Measurements from ENCODE around the gene TMEM234. TPM values are rescaled to one million over a fixed set of nuclear protein-coding genes. Genes with fewer than 3 reads are reported as not detected.

TMEM234 gene
- total RNA-seq, 2 experiments from 2014 or later, result 11.5 to 12.8 TPM

DNA sequence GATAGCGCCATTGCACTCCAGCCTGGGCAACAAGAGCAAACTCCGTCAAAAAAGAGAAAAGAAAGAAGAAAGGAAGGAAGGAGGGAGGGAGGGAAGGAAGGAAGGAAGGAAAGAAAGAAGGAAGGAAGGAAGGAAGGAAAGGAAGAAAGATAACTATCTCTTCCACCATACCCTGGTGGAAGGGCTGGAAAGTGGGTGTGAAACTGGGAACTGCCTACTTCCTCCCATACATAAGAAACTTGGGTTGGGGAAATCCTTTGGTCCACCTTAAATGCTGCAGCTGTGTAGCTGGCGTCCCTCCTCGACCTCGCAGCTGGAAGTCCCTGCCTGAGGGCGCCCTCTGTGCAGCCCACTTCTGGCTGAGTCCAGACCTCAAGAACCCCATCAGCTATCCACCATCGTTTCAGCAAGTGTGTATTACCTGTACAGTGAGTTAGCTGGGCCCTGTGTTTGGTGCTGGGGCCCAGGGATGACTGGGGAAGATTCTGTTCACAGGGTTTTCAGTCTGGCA is 20.2 kb upstream of the TMEM234 start:
- H3K9me3 Mint-ChIP-seq, result no peaks in the 10 kb centered on the region
- TF ChIP-seq, protein P1, sequence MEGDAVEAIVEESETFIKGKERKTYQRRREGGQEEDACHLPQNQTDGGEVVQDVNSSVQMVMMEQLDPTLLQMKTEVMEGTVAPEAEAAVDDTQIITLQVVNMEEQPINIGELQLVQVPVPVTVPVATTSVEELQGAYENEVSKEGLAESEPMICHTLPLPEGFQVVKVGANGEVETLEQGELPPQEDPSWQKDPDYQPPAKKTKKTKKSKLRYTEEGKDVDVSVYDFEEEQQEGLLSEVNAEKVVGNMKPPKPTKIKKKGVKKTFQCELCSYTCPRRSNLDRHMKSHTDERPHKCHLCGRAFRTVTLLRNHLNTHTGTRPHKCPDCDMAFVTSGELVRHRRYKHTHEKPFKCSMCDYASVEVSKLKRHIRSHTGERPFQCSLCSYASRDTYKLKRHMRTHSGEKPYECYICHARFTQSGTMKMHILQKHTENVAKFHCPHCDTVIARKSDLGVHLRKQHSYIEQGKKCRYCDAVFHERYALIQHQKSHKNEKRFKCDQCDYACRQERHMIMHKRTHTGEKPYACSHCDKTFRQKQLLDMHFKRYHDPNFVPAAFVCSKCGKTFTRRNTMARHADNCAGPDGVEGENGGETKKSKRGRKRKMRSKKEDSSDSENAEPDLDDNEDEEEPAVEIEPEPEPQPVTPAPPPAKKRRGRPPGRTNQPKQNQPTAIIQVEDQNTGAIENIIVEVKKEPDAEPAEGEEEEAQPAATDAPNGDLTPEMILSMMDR (IDR thresholded peaks at IDR 0.05), result no peak
- intact Hi-C loops (cut with DNase I, micrococcal nuclease), result loop anchor here in 1 of 2 experiments (5.0 kb wide), 1 partner anchor 95 kb away; the partner anchor contains the start of gene MARCKSL1
- H3K27me3 Mint-ChIP-seq, result no peaks in the 10 kb centered on the region
- H3K4me1 Mint-ChIP-seq (ENCODE audit: low read depth), result peaks cover 44% of the 10 kb centered on the region
- H3K27ac Mint-ChIP-seq, result peak overlapping the region; percentile 55
- CTCF ChIA-PET, result interaction anchor here (1.0 to 2.0 kb wide), 2 partner anchors 13 to 93 kb away, joined by 3 to 5 read pairs; partner anchors contain the start of gene MARCKSL1
- Histone ChIP-seq H3K9me3 (ENCODE audit: control insufficient read depth in 1 of 2, insufficient read depth in 1 of 2, low read length in 2 of 2) (no peaks in the 10 kb centered on the region), H3K4me3 (ENCODE audit: low read length) (no peak overlapping the region), H3K27ac (ENCODE audit: low read depth in 1 of 2, low read length in 2 of 2) (no peak overlapping the region), H3K4me1 (ENCODE audit: insufficient read depth, low read length) (peaks cover 52% of the 10 kb centered on the region), H3K36me3 (ENCODE audit: insufficient read depth, low read length) (no peaks in the 10 kb centered on the region), H3K27me3 (ENCODE audit: control insufficient read depth in 1 of 2, insufficient read depth in 2 of 2, low read length in 2 of 2) (no peaks in the 10 kb centered on the region)
- POLR2A ChIA-PET, result interaction anchor here (1.2 to 21.2 kb wide), 4 partner anchors 20 to 49 kb away, joined by 3 to 543 read pairs (median 6); partner anchors contain the start of genes CCDC28B and HDAC1
- DNase-seq, result peak in 1 of 14 experiments; percentile 37
- peaks cover 4% of the 10 kb centered on the region for H3K36me3 Mint-ChIP-seq (ENCODE audit: low read depth)
- ATAC-seq (ENCODE audit: poor library complexity), result no peak
- H3K4me3 Mint-ChIP-seq, result peak overlapping the region; percentile 49

DNA sequence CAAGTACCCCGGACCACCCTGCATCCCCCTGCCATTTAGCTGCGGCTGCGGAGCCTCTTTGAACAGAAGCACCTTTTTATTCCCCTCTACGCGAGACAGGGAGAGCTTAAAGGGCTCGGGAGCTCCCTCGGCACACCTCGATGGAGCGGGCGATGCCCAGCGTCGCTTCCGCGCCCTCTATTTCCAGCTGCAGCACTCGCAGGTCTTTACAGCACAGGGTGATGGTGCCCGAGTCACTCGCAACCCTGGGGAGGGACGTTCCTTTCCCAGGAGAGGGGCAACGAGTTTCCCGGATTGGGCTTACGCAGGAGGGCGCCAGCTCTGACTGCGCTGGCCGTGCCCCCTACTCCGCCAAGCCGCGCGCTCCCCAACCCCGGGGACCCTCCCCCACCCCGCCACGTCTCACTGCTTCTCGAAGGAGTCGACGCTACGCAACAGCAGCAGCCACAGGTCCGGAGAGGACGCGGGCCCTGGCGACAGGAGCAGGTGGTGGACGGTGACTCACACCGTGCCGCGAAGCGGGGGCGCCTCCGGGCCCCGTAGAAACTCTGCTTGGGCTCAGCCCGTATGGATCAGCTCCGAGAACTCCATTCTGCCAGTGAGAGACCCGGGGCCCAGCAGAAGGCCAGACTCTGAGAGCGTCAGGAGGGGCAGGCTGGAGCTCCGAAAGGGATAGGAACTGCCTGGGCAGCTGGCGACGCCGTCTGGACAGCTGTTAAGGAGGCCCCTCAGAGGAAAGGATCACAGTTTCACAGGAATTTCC is 19.0 kb upstream of the TMEM234 start:
- H3K36me3 Mint-ChIP-seq (ENCODE audit: low read depth), result peaks cover 4% of the 10 kb centered on the region
- Histone ChIP-seq H3K4me3 (ENCODE audit: low read length) (peak overlapping the region; percentile 90), H3K27ac (ENCODE audit: low read depth in 1 of 2, low read length in 2 of 2) (peak overlapping the region; percentile 15 to 50), H3K4me1 (ENCODE audit: insufficient read depth, low read length) (peaks cover 40% of the 10 kb centered on the region), H3K9me3 (ENCODE audit: control insufficient read depth in 1 of 2, insufficient read depth in 1 of 2, low read length in 2 of 2) (no peaks in the 10 kb centered on the region), H3K36me3 (ENCODE audit: insufficient read depth, low read length) (no peaks in the 10 kb centered on the region), H3K27me3 (ENCODE audit: control insufficient read depth in 1 of 2, insufficient read depth in 2 of 2, low read length in 2 of 2) (no peaks in the 10 kb centered on the region)
- H3K9me3 Mint-ChIP-seq, result no peaks in the 10 kb centered on the region
- CTCF ChIA-PET, result interaction anchor here (0.7 to 4.0 kb wide), 24 partner anchors 8 to 145 kb away, joined by 3 to 48 read pairs (median 8); partner anchors contain the start of genes HDAC1, LCK and MARCKSL1
- no peaks in the 10 kb centered on the region for H3K27me3 Mint-ChIP-seq
- ATAC-seq (ENCODE audit: poor library complexity), result peak; percentile 74
- H3K4me3 Mint-ChIP-seq, result peak overlapping the region; percentile 94
- DNase-seq, result peak in 10 of 14 experiments; percentile 28 to 71 (median 42)
- POLR2A ChIA-PET, result interaction anchor here (0.9 to 21.2 kb wide), 24 partner anchors 8 to 168 kb away, joined by 3 to 543 read pairs (median 7); partner anchors contain the start of genes BSDC1, CCDC28B, HDAC1 and LCK
- intact Hi-C loops (cut with DNase I, micrococcal nuclease), result loop anchor here in 1 of 2 experiments (2.0 to 5.0 kb wide), 2 partner anchors 34 to 96 kb away; partner anchors contain the start of gene MARCKSL1
- H3K4me1 Mint-ChIP-seq (ENCODE audit: low read depth), result peaks cover 31% of the 10 kb centered on the region
- peak overlapping the region; percentile 64 for H3K27ac Mint-ChIP-seq
- TF ChIP-seq, protein P1 (IDR thresholded peaks at IDR 0.05), result no peak

DNA sequence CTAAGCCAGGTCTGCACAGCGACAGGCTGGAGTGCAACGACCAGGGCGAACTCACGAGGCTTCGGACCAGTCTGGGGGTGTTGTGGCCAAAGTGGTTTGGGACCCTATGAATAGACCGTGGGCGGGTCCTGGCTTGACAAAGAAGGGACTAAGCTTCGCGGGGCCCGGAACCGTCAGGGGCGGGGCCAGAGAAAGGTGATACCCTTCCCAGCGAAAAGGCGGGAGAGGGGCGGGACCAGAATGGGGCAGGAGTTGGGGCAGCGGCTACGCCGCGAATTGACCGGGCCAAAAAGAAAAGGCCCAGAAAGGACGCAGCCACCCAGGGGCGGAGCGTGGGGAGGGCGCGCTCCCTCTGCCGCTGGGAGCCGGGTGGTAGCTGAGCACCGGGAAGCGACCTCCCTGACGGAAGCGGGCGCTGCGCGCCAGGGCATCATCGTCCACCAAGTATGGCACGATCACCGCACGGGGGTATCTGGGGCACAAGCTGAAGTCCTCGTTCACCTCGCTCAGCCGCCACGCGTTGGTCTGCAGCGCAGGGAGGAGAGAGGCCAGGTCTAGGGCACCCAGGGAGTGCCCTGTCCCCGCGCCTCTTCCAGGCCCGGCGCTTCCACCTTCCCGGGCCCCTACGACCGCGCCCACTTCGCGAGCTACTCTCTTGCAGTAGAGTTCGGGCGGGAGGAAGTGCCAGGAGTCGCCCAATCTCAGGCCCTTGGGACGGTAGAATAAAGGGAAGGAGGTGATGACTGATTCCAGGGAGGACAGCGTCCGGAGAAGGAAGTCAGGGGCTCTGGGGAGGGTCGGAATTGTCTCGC is 18.2 kb upstream of the TMEM234 start:
- H3K36me3 Mint-ChIP-seq (ENCODE audit: low read depth), result peaks cover 4% of the 10 kb centered on the region
- H3K36me3 ChIP-seq (ENCODE audit: insufficient read depth, low read length), result no peaks in the 10 kb centered on the region
- peak overlapping the region; percentile 94 for H3K4me3 Mint-ChIP-seq
- ChIA-PET POLR2A (interaction anchor here (0.7 to 21.2 kb wide), 26 partner anchors 9 to 168 kb away, joined by 3 to 543 read pairs (median 6); partner anchors contain the start of genes BSDC1, CCDC28B, HDAC1 and LCK), CTCF (interaction anchor here (0.7 to 4.0 kb wide), 27 partner anchors 9 to 146 kb away, joined by 3 to 48 read pairs (median 6); partner anchors contain the start of genes HDAC1, LCK and MARCKSL1)
- peak; percentile 75 for ATAC-seq (ENCODE audit: poor library complexity)
- no peaks in the 10 kb centered on the region for H3K9me3 Mint-ChIP-seq
- no peaks in the 10 kb centered on the region for H3K27me3 Mint-ChIP-seq
- intact Hi-C loops (cut with DNase I, micrococcal nuclease), result loop anchor here (1.0 to 5.0 kb wide), 3 partner anchors 10 to 97 kb away; partner anchors contain the start of gene MARCKSL1 (in 1 of the 2)
- peaks cover 25% of the 10 kb centered on the region for H3K4me1 Mint-ChIP-seq (ENCODE audit: low read depth)
- DNase-seq, result peak in 13 of 14 experiments; percentile 38 to 86 (median 63)
- peak overlapping the region; percentile 15 to 50 for H3K27ac ChIP-seq (ENCODE audit: low read depth in 1 of 2, low read length in 2 of 2)
- H3K9me3 ChIP-seq (ENCODE audit: control insufficient read depth in 1 of 2, insufficient read depth in 1 of 2, low read length in 2 of 2), result no peaks in the 10 kb centered on the region
- H3K4me1 ChIP-seq (ENCODE audit: insufficient read depth, low read length), result peaks cover 33% of the 10 kb centered on the region
- H3K27me3 ChIP-seq (ENCODE audit: control insufficient read depth in 1 of 2, insufficient read depth in 2 of 2, low read length in 2 of 2), result no peaks in the 10 kb centered on the region
- H3K27ac Mint-ChIP-seq, result peak overlapping the region; percentile 64
- TF ChIP-seq, protein P1 (IDR thresholded peaks at IDR 0.05), result peak; percentile 52
- peak overlapping the region; percentile 90 for H3K4me3 ChIP-seq (ENCODE audit: low read length)
